ENCODE data around the gene USP47. TPM values are rescaled to one million over a fixed set of nuclear protein-coding genes. Genes with fewer than 3 reads are reported as not detected.

USP47 gene
- total and polyA plus RNA-seq, 2 experiments from 2014 or later = 16.3 to 36.7 TPM

DNA sequence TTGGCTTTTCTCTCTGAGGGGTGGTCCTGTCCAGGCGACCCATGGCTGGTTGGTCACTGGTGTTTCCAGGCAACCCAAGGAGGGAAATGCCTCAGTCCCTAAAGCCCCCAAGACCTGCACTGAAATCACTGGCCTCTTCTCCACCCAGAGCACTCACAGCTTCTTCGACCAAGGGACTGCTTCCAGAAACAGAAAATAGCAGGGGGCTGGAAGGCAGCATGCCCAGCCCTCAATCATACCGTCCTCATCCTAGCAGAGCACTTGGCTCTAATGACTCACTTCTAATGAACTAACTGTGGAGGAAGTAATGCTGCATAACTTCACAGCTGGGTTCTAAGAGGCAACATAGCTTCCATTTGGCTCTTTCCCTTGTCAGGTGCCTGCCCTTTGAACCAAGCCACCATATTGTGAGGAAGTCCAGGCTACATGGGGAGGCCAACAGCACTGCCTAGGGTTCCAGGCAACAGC is 139.1 kb downstream of the USP47 start:
- Histone ChIP-seq H4K20me1 (replicated peaks; ENCODE audit: insufficient read depth) (no peaks in the 10 kb centered on the region), H3K4me1 (ENCODE audit: insufficient read depth) (peaks cover 17% of the 10 kb centered on the region; the same call in 1 of the 2 replicates), H3K9me2 (ENCODE audit: insufficient read depth) (no peaks in the 10 kb centered on the region), H3K4me2 (no peak overlapping the region), H3F3A (replicated peaks; ENCODE audit: low read depth) (no peaks in the 10 kb centered on the region), H3K79me2 (replicated peaks; ENCODE audit: insufficient read depth) (no peaks in the 10 kb centered on the region), H3K4me3 (no peak overlapping the region), H2AFZ (no peak overlapping the region), H3K36me3 (ENCODE audit: insufficient read depth) (no peaks in the 10 kb centered on the region), H3K27me3 (ENCODE audit: insufficient read depth) (no peaks in the 10 kb centered on the region), H3K27ac (ENCODE audit: low read depth) (no peak overlapping the region)
- Mint-ChIP-seq H3K4me1 (peaks cover 20% of the 10 kb centered on the region), H3K36me3 (ENCODE audit: low read depth) (peaks cover 7% of the 10 kb centered on the region; the same call in 2 of the 3 replicates), H3K4me3 (no peak overlapping the region), H3K9me3 (no peaks in the 10 kb centered on the region), H3K27me3 (ENCODE audit: insufficient read depth, low read depth, poor library complexity) (peaks cover 3% of the 10 kb centered on the region), H3K27ac (no peak overlapping the region)
- DNase-seq (ENCODE audit: low spot score) (no peak), ATAC-seq (no peak)
- TF ChIP-seq, protein P1, sequence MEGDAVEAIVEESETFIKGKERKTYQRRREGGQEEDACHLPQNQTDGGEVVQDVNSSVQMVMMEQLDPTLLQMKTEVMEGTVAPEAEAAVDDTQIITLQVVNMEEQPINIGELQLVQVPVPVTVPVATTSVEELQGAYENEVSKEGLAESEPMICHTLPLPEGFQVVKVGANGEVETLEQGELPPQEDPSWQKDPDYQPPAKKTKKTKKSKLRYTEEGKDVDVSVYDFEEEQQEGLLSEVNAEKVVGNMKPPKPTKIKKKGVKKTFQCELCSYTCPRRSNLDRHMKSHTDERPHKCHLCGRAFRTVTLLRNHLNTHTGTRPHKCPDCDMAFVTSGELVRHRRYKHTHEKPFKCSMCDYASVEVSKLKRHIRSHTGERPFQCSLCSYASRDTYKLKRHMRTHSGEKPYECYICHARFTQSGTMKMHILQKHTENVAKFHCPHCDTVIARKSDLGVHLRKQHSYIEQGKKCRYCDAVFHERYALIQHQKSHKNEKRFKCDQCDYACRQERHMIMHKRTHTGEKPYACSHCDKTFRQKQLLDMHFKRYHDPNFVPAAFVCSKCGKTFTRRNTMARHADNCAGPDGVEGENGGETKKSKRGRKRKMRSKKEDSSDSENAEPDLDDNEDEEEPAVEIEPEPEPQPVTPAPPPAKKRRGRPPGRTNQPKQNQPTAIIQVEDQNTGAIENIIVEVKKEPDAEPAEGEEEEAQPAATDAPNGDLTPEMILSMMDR (conservative IDR thresholded peaks at IDR 0.05; ENCODE audit: low read depth in 2 of 2) = no peak
- no peak for TF ChIP-seq NANOG (IDR thresholded peaks at IDR 0.05; ENCODE audit: borderline replicate concordance)
- TF ChIP-seq, protein P2, sequence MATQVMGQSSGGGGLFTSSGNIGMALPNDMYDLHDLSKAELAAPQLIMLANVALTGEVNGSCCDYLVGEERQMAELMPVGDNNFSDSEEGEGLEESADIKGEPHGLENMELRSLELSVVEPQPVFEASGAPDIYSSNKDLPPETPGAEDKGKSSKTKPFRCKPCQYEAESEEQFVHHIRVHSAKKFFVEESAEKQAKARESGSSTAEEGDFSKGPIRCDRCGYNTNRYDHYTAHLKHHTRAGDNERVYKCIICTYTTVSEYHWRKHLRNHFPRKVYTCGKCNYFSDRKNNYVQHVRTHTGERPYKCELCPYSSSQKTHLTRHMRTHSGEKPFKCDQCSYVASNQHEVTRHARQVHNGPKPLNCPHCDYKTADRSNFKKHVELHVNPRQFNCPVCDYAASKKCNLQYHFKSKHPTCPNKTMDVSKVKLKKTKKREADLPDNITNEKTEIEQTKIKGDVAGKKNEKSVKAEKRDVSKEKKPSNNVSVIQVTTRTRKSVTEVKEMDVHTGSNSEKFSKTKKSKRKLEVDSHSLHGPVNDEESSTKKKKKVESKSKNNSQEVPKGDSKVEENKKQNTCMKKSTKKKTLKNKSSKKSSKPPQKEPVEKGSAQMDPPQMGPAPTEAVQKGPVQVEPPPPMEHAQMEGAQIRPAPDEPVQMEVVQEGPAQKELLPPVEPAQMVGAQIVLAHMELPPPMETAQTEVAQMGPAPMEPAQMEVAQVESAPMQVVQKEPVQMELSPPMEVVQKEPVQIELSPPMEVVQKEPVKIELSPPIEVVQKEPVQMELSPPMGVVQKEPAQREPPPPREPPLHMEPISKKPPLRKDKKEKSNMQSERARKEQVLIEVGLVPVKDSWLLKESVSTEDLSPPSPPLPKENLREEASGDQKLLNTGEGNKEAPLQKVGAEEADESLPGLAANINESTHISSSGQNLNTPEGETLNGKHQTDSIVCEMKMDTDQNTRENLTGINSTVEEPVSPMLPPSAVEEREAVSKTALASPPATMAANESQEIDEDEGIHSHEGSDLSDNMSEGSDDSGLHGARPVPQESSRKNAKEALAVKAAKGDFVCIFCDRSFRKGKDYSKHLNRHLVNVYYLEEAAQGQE (IDR thresholded peaks at IDR 0.05; ENCODE audit: unreplicated experiment) = no peak
- TF ChIP-seq CREB1 (CRISPR knock-in tag; IDR thresholded peaks at IDR 0.05; ENCODE audit: low read depth) = no peak
- TF ChIP-seq JUNB (IDR thresholded peaks at IDR 0.05; ENCODE audit: unreplicated experiment) = no peak
- TF ChIP-seq, protein P3, sequence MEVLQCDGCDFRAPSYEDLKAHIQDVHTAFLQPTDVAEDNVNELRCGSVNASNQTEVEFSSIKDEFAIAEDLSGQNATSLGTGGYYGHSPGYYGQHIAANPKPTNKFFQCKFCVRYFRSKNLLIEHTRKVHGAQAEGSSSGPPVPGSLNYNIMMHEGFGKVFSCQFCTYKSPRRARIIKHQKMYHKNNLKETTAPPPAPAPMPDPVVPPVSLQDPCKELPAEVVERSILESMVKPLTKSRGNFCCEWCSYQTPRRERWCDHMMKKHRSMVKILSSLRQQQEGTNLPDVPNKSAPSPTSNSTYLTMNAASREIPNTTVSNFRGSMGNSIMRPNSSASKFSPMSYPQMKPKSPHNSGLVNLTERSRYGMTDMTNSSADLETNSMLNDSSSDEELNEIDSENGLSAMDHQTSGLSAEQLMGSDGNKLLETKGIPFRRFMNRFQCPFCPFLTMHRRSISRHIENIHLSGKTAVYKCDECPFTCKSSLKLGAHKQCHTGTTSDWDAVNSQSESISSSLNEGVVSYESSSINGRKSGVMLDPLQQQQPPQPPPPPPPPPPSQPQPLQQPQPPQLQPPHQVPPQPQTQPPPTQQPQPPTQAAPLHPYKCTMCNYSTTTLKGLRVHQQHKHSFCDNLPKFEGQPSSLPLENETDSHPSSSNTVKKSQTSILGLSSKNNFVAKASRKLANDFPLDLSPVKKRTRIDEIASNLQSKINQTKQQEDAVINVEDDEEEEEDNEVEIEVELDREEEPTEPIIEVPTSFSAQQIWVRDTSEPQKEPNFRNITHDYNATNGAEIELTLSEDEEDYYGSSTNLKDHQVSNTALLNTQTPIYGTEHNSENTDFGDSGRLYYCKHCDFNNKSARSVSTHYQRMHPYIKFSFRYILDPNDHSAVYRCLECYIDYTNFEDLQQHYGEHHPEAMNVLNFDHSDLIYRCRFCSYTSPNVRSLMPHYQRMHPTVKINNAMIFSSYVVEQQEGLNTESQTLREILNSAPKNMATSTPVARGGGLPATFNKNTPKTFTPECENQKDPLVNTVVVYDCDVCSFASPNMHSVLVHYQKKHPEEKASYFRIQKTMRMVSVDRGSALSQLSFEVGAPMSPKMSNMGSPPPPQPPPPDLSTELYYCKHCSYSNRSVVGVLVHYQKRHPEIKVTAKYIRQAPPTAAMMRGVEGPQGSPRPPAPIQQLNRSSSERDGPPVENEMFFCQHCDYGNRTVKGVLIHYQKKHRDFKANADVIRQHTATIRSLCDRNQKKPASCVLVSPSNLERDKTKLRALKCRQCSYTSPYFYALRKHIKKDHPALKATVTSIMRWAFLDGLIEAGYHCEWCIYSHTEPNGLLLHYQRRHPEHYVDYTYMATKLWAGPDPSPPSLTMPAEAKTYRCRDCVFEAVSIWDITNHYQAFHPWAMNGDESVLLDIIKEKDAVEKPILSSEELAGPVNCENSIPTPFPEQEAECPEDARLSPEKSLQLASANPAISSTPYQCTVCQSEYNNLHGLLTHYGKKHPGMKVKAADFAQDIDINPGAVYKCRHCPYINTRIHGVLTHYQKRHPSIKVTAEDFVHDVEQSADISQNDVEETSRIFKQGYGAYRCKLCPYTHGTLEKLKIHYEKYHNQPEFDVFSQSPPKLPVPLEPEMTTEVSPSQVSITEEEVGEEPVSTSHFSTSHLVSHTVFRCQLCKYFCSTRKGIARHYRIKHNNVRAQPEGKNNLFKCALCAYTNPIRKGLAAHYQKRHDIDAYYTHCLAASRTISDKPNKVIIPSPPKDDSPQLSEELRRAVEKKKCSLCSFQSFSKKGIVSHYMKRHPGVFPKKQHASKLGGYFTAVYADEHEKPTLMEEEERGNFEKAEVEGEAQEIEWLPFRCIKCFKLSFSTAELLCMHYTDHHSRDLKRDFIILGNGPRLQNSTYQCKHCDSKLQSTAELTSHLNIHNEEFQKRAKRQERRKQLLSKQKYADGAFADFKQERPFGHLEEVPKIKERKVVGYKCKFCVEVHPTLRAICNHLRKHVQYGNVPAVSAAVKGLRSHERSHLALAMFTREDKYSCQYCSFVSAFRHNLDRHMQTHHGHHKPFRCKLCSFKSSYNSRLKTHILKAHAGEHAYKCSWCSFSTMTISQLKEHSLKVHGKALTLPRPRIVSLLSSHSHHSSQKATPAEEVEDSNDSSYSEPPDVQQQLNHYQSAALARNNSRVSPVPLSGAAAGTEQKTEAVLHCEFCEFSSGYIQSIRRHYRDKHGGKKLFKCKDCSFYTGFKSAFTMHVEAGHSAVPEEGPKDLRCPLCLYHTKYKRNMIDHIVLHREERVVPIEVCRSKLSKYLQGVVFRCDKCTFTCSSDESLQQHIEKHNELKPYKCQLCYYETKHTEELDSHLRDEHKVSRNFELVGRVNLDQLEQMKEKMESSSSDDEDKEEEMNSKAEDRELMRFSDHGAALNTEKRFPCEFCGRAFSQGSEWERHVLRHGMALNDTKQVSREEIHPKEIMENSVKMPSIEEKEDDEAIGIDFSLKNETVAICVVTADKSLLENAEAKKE (CRISPR knock-in tag; IDR thresholded peaks at IDR 0.05) = no peak
- TF ChIP-seq POLR2AphosphoS5 (IDR thresholded peaks at IDR 0.05; ENCODE audit: low read depth) = no peak
- no peak for TF ChIP-seq ZNF331 (CRISPR knock-in tag; IDR thresholded peaks at IDR 0.05; ENCODE audit: low read depth)
- no peak for TF ChIP-seq STAT1 (IDR thresholded peaks at IDR 0.05; ENCODE audit: unreplicated experiment)
- TF ChIP-seq EZH2phosphoT487 (IDR thresholded peaks at IDR 0.05; ENCODE audit: unreplicated experiment) = no peak
- TF ChIP-seq ZNF114 (CRISPR knock-in tag; IDR thresholded peaks at IDR 0.05) = no peak
- no peak for TF ChIP-seq EZH2 (IDR thresholded peaks at IDR 0.05; ENCODE audit: low read depth, unreplicated experiment)
- TF ChIP-seq, protein P4, sequence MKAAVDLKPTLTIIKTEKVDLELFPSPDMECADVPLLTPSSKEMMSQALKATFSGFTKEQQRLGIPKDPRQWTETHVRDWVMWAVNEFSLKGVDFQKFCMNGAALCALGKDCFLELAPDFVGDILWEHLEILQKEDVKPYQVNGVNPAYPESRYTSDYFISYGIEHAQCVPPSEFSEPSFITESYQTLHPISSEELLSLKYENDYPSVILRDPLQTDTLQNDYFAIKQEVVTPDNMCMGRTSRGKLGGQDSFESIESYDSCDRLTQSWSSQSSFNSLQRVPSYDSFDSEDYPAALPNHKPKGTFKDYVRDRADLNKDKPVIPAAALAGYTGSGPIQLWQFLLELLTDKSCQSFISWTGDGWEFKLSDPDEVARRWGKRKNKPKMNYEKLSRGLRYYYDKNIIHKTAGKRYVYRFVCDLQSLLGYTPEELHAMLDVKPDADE (IDR thresholded peaks at IDR 0.05) = no peak
